Stimulated activated CD4-positive, alpha-beta T cell treated with anti-CD3 and anti-CD28 coated beads, Interleukin-15, amount 100 ng/mL, for 48 hours (primary cell): ENCODE data around the gene CFAP74.

Experiments
- DNase-seq, 2 donors: peaks; one replicate each; pipeline ENCODE4 v3.0.0-alpha.2; 2020; ENCODE audit warnings: low read depth in 2 of 2

CFAP74 gene

GRCh38 chr1:1929639-1930545, 73.7 kb downstream of the CFAP74 start:
- no peak for DNase-seq

- DNase-seq: no peak
Measured at GRCh38 chr1:1929102-1929638, 74.4 kb downstream of the CFAP74 start.

- DNase-seq: no peak
Measured at GRCh38 chr1:1928231-1929101, 75.1 kb downstream of the CFAP74 start.

GRCh38 chr1:1927751-1928150, 75.8 kb downstream of the CFAP74 start:
- no peak for DNase-seq

- no peak for DNase-seq
Measured at GRCh38 chr1:1926886-1927660, 76.5 kb downstream of the CFAP74 start.

GRCh38 chr1:1926346-1926811, 77.2 kb downstream of the CFAP74 start:
- DNase-seq: no peak

- DNase-seq: no peak
Measured at GRCh38 chr1:1925437-1926345, 77.9 kb downstream of the CFAP74 start.

- no peak for DNase-seq
Measured at GRCh38 chr1:1924849-1925248, 78.7 kb downstream of the CFAP74 start.

- DNase-seq: no peak
Measured at GRCh38 chr1:1924386-1924785, 79.2 kb downstream of the CFAP74 start.

- no peak for DNase-seq
Measured at GRCh38 chr1:1922956-1923833, 80.4 kb downstream of the CFAP74 start.

- no peak for DNase-seq
Measured at GRCh38 chr1:1922702-1922955, 81.0 kb downstream of the CFAP74 start.

- DNase-seq: no peak
Measured at GRCh38 chr1:1921901-1922701, 81.5 kb downstream of the CFAP74 start.

- DNase-seq: no peak
Measured at GRCh38 chr1:1921459-1921862, 82.1 kb downstream of the CFAP74 start.

- no peak for DNase-seq
Measured at GRCh38 chr1:1920608-1921458, 82.8 kb downstream of the CFAP74 start.

GRCh38 chr1:1920057-1920607, 83.5 kb downstream of the CFAP74 start:
- DNase-seq: no peak

GRCh38 chr1:1919304-1920056, 84.1 kb downstream of the CFAP74 start:
- DNase-seq: peak; percentile 98 to 99

- DNase-seq: no peak
Measured at GRCh38 chr1:1918901-1919303, 84.7 kb downstream of the CFAP74 start, which contains the start of gene TMEM52. TMEM52 (minus strand) TSS chr1:1919279; CDS start chr1:1919265, 14 bp downstream.
